GM10248 (cell line): ENCODE data around the gene GLRA1.
A peak's percentile ranks its signal among the peaks of the same experiment; 100 is the strongest.

Source experiments
- CTCF ChIA-PET: fragments of 300-600 bp; sonication (Branson Sonifier 250); formaldehyde crosslinking; extraction: SDS; loops from one replicate; lab custom pipeline; 2021; ENCODE audit warnings: antibody characterized with exemption; lab: Yijun Ruan, JAX
- POLR2A ChIA-PET: fragments of 350-650 bp; sonication (Branson Sonifier 250); formaldehyde crosslinking; extraction: SDS; loops from one replicate; lab custom pipeline; 2020; ENCODE audit warnings: antibody characterized with exemption; lab: Yijun Ruan, JAX
- DNase-seq: peaks from one replicate; pipeline ENCODE4 v3.0.0; 2012; ENCODE audit errors: extremely low spot score
- TF ChIP-seq, protein P1 (sequence below): IDR thresholded peaks from 2 replicates; pipeline ENCODE4 v1.5.1; 2012; ENCODE audit warnings: mild to moderate bottlenecking, low read depth; ENCODE audit errors: extremely low read depth, missing control alignments, control extremely low read depth

GLRA1 gene

DNA sequence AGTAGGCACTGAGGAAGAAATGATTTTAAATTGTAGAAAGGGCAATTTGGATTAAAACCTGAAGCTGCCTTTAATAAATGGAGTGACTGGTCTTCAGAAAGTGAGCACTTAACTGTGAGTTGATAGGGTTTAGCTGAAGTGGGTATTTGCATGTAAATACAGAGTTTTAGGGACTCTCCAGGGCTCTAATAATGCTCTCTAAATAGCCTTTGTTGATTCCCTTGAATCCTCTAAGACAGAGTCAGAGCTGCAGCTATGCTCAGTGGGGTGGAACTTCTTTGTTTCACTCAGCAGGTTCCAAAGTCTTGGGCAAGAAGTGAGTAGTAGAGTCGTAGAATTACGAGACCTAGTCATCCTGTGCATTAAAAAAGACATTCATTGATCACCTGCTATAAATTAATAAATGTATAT, 21.4 kb downstream of the GLRA1 start:
- peak; percentile 40 for DNase-seq
- POLR2A ChIA-PET, result no interaction called here
- TF ChIP-seq, protein P1, sequence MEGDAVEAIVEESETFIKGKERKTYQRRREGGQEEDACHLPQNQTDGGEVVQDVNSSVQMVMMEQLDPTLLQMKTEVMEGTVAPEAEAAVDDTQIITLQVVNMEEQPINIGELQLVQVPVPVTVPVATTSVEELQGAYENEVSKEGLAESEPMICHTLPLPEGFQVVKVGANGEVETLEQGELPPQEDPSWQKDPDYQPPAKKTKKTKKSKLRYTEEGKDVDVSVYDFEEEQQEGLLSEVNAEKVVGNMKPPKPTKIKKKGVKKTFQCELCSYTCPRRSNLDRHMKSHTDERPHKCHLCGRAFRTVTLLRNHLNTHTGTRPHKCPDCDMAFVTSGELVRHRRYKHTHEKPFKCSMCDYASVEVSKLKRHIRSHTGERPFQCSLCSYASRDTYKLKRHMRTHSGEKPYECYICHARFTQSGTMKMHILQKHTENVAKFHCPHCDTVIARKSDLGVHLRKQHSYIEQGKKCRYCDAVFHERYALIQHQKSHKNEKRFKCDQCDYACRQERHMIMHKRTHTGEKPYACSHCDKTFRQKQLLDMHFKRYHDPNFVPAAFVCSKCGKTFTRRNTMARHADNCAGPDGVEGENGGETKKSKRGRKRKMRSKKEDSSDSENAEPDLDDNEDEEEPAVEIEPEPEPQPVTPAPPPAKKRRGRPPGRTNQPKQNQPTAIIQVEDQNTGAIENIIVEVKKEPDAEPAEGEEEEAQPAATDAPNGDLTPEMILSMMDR, result no peak
- CTCF ChIA-PET, result interaction anchor here (1.0 to 5.1 kb wide), 3 partner anchors 9 to 78 kb away, joined by 3 to 24 read pairs (median 10); no protein-coding TSS in a partner anchor

DNA sequence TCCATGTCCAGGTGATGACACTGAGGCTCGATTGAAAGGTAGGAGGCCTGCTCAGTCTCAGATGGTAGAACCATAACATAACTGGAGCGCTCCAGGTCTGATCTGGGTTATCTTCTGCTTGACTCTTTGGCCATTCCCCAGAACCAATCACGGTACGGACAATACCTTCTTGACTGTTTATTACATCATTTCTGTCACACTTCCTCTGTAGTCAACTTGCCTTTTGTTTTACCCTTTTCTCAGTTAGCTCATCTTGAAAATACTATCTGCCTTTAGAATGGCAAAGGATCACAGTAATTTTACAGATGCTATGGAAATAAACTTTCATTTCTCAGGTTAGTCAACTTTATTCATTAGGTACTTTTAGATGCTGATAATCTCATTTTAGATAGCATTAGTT, 22.4 kb downstream of the GLRA1 start:
- CTCF ChIA-PET, result interaction anchor here (1.0 to 2.3 kb wide), 4 partner anchors 10 to 77 kb away, joined by 3 to 10 read pairs (median 4); no protein-coding TSS in a partner anchor

DNA sequence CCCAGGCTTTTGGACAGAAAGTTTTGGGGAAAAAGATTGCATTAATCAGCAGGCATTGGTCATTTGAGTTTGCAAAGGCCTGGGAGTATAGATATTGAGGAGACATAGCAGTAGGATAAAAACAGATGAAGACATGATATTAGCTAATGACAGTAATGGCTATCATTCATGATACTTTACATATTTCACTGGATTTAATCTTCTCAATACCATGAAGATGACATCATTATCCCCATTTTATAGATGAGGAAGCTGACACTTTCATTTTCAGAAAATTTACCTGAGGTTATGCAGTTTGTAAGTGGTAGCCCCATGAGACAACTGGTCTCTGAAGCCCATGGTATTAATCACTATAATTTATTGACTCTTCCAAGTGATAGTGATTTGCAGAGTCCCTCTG, 23.0 kb downstream of the GLRA1 start:
- POLR2A ChIA-PET, result no interaction called here
- CTCF ChIA-PET, result interaction anchor here (1.0 to 2.3 kb wide), 4 partner anchors 11 to 76 kb away, joined by 3 to 10 read pairs (median 4); no protein-coding TSS in a partner anchor
- TF ChIP-seq, protein P1, result no peak
- DNase-seq, result no peak

More for the DNA sequence above, 22.4 kb downstream of the GLRA1 start:
- TF ChIP-seq, protein P1, result no peak
- POLR2A ChIA-PET, result no interaction called here
- no peak for DNase-seq

DNA sequence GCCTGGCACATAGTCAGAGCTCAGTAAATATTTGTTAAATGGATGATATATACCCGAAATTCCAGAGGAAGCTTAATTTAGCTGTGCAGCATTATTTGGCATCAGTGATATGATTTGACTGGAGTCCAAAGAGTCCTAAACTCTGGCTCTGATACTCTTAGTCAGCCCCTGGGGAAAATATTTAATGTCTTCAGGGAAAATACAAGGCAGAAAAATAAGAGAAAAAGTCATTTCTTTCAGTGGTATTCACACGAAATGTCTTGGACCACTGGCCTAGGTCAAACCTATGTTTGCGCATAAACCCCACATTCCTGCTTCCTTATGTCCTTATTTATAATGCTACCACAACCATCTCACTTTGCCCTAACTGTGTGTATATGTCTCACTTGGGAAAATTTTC, 23.8 kb downstream of the GLRA1 start:
- ChIA-PET POLR2A (no interaction called here), CTCF (interaction anchor here (0.9 to 1.6 kb wide), 3 partner anchors 11 to 38 kb away, joined by 3 to 4 read pairs (median 3); no protein-coding TSS in a partner anchor)
- DNase-seq, result no peak
- TF ChIP-seq, protein P1, result no peak

DNA sequence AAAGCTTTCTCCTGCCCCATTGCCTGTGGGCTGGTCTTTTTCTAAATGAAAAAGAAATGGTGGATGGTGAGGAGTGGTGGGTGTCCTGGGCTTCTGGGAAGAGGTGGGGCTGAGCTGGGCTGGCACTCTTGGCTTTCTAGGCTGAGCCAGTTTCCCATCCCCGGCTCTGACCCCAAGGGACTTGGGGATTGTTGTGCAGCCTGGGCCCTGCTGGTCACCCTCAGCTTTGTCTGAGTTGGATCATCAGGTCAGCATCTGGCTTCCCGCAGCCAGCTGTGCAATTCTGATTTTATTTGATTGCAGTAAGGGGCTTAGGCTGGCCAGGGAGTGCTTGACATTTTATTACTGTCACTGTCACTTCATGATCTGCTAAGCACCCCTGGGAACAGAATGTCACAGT, 25.3 kb downstream of the GLRA1 start:
- TF ChIP-seq, protein P1, result no peak
- CTCF ChIA-PET, result interaction anchor here (1.2 to 2.0 kb wide), 2 partner anchors 11 to 74 kb away, joined by 3 to 4 read pairs; no protein-coding TSS in a partner anchor
- no peak for DNase-seq
- POLR2A ChIA-PET, result no interaction called here

DNA sequence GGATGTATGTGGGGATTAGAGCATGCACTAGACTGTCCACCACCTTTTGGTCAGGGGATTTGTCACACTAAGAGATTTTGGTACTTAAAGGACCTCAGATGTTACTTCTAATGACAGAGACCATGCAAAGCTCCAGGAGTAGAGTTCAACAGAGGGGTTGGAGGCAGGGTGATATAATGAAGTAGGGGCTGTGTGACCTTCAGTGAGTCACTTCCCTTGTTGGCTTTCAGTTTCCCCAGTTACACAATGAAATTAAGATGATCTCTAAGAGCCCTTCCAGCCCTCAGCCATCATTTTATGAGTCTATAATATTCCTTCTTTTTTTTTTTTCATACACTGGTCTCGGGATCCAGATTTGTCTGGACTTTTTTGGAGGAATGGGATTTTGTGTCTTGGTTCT, 26.8 kb downstream of the GLRA1 start:
- ChIA-PET POLR2A (no interaction called here), CTCF (interaction anchor here (1.6 to 2.0 kb wide), 2 partner anchors 9 to 72 kb away, joined by 4 read pairs; no protein-coding TSS in a partner anchor)
- DNase-seq, result no peak
- TF ChIP-seq, protein P1, result no peak
